Measurements from ENCODE around the gene SLC13A1.

SLC13A1 gene

DNA sequence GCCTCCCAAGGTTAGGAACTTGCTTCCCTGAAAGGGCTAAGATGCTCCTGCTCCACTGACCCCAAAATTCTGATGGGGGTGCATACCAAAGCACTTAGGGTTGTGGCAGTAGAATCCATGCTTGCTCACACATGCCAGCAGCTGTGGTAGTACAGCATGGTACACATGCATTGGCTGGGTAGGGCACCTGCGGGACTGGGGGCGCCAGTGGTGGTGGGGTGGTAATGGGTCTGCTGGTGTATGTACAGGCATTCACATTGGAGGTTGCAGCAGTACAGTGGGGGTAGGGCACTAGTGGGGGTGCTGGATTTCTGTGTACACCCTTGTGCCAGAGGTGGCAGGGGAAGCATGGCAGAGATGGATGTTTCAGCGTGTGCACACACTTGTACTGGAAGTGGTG is 132.0 kb downstream of the SLC13A1 start:
- Histone ChIP-seq H3K4me1 (ENCODE audit: control insufficient read depth in 1 of 2, insufficient read depth in 2 of 2, low read length in 2 of 2) (no peaks in the 10 kb centered on the region), H3K9ac (ENCODE audit: low read depth in 1 of 2, low read length in 2 of 2) (no peak overlapping the region), H3K9me3 (ENCODE audit: control insufficient read depth in 1 of 2, low read length in 2 of 2) (no peaks in the 10 kb centered on the region), H3K4me3 (ENCODE audit: low read depth in 1 of 2, low read length in 2 of 2) (no peak overlapping the region), H3K36me3 (ENCODE audit: control insufficient read depth in 1 of 2, insufficient read depth in 2 of 2, low read length in 2 of 2) (no peaks in the 10 kb centered on the region), H3K27ac (ENCODE audit: low read depth, low read length) (no peak overlapping the region), H3K27me3 (ENCODE audit: control insufficient read depth in 1 of 2, insufficient read depth in 2 of 2, low read length in 2 of 2) (no peaks in the 10 kb centered on the region)

Data from duodenal mucosa (tissue), 2 donors.